ENCODE data around the gene TAF9. TPM values are rescaled to one million over a fixed set of nuclear protein-coding genes. Genes with fewer than 3 reads are reported as not detected.
"Not testable (repeated sequence)": the region's sequence is repeated elsewhere in the genome, so short reads cannot be mapped to it uniquely, and the experiment has no call there.

The TAF9 gene
- total and polyA plus RNA-seq, 2 experiments from 2014 or later, result 65.1 to 146 TPM

- Histone ChIP-seq H3K4me2 (peak overlapping the region; percentile 38; the same call in 1 of the 2 replicates), H2AFZ (0 out of 2 replicates have a peak overlapping the region, but pooled peaks have one; percentile 5), H3K4me1 (ENCODE audit: insufficient read depth) (peaks cover 4% of the 10 kb centered on the region; the same call in 1 of the 2 replicates), H4K20me1 (replicated peaks; ENCODE audit: insufficient read depth) (no peaks in the 10 kb centered on the region), H3K27ac (ENCODE audit: low read depth) (no peak overlapping the region), H3K4me3 (no peak overlapping the region), H3K79me2 (replicated peaks; ENCODE audit: insufficient read depth) (no peaks in the 10 kb centered on the region), H3K27me3 (ENCODE audit: insufficient read depth) (no peaks in the 10 kb centered on the region), H3F3A (replicated peaks; ENCODE audit: low read depth) (no peaks in the 10 kb centered on the region), H3K36me3 (ENCODE audit: insufficient read depth) (no peaks in the 10 kb centered on the region), H3K9me2 (ENCODE audit: insufficient read depth) (0 out of 2 replicates have a peak, but pooled peaks cover 5% of the 10 kb centered on the region)
- peak; percentile 87 for ATAC-seq
- Mint-ChIP-seq H3K27me3 (ENCODE audit: insufficient read depth, low read depth, poor library complexity) (peaks cover 10% of the 10 kb centered on the region), H3K4me1 (peaks cover 11% of the 10 kb centered on the region; the same call in 2 of the 3 replicates), H3K4me3 (peak overlapping the region; percentile 16; the same call in 1 of the 3 replicates), H3K36me3 (ENCODE audit: low read depth) (peaks cover 3% of the 10 kb centered on the region; the same call in 1 of the 3 replicates), H3K9me3 (peaks cover 4% of the 10 kb centered on the region; the same call in 2 of the 3 replicates), H3K27ac (no peak overlapping the region)
- TF ChIP-seq, protein P1, sequence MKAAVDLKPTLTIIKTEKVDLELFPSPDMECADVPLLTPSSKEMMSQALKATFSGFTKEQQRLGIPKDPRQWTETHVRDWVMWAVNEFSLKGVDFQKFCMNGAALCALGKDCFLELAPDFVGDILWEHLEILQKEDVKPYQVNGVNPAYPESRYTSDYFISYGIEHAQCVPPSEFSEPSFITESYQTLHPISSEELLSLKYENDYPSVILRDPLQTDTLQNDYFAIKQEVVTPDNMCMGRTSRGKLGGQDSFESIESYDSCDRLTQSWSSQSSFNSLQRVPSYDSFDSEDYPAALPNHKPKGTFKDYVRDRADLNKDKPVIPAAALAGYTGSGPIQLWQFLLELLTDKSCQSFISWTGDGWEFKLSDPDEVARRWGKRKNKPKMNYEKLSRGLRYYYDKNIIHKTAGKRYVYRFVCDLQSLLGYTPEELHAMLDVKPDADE (IDR thresholded peaks at IDR 0.05), result no peak
- TF ChIP-seq, protein P2, sequence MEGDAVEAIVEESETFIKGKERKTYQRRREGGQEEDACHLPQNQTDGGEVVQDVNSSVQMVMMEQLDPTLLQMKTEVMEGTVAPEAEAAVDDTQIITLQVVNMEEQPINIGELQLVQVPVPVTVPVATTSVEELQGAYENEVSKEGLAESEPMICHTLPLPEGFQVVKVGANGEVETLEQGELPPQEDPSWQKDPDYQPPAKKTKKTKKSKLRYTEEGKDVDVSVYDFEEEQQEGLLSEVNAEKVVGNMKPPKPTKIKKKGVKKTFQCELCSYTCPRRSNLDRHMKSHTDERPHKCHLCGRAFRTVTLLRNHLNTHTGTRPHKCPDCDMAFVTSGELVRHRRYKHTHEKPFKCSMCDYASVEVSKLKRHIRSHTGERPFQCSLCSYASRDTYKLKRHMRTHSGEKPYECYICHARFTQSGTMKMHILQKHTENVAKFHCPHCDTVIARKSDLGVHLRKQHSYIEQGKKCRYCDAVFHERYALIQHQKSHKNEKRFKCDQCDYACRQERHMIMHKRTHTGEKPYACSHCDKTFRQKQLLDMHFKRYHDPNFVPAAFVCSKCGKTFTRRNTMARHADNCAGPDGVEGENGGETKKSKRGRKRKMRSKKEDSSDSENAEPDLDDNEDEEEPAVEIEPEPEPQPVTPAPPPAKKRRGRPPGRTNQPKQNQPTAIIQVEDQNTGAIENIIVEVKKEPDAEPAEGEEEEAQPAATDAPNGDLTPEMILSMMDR (conservative IDR thresholded peaks at IDR 0.05; ENCODE audit: low read depth in 2 of 2), result peak; percentile 74 to 93
- DNase-seq (ENCODE audit: low spot score), result peak; percentile 88
These were observed 34.5 kb downstream of the TAF9 start for GRCh38 chr5:69334793-69335268.

DNA sequence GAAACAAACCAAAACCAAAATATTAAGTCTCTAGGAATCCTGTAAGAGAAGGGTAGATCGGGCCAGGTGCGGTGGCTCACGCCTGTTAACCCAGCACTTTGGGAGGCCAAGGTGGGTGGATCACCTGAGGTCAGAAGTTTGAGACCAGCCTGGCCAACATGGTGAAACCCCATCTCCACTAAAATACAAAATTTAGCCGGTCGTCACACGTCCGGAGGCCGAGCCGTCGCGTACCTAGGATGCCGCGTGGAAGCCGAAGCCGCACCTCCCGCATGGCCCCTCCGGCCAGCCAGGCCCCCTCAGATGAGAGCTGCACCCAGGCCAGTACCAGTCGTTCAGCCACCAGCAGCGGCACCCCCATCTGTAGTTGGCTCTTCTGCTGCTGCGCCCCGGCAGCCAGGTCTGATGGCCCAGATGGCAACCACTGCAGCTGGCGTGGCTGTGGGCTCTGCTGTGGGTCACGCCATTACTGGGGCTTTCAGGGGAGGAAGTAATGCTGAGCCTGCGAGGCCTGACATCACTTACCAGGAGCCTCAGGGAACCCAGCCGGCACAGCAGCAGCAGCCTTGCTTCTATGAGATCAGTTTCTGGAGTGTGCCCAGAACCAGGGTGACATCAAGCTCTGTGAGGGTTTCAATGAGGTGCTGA, 35.5 kb downstream of the TAF9 start:
- H3K27ac ChIP-seq (ENCODE audit: low read depth); H3K9me2 ChIP-seq (ENCODE audit: insufficient read depth); H3K36me3 ChIP-seq (ENCODE audit: insufficient read depth); H3K4me2 ChIP-seq; H3K27ac Mint-ChIP-seq; H3K36me3 Mint-ChIP-seq (ENCODE audit: low read depth); H3K4me3 ChIP-seq; H3K4me3 Mint-ChIP-seq; H4K20me1 ChIP-seq (replicated peaks; ENCODE audit: insufficient read depth); DNase-seq (ENCODE audit: low spot score); ATAC-seq; H3F3A ChIP-seq (replicated peaks; ENCODE audit: low read depth); H3K79me2 ChIP-seq (replicated peaks; ENCODE audit: insufficient read depth); H3K27me3 ChIP-seq (ENCODE audit: insufficient read depth); H3K9me3 Mint-ChIP-seq; H3K4me1 ChIP-seq (ENCODE audit: insufficient read depth): not testable (repeated sequence)
- peak overlapping the region; percentile 76; the same call in 1 of the 2 replicates for H2AFZ ChIP-seq
- Mint-ChIP-seq H3K27me3 (ENCODE audit: insufficient read depth, low read depth, poor library complexity) (peaks cover 10% of the 10 kb centered on the region), H3K4me1 (peaks cover 11% of the 10 kb centered on the region; the same call in 2 of the 3 replicates)

All from GM23338 (cell line).